HG02763 (cell line): ENCODE measurements around the gene CYP8B1.

Source experiments
- ATAC-seq: cut with Tn5 transposase; IDR thresholded peaks from one replicate; pipeline ENCODE4 v1.9.1; 2021; ENCODE audit warnings: mild to moderate bottlenecking, moderate library complexity; ENCODE audit not compliant: unreplicated experiment

CYP8B1 gene

GRCh38 chr3:42875325-42876151 is at the start of gene CYP8B1:
Gene CYP8B1 (minus strand): TSS chr3:42875879. CDS start chr3:42875816, 63 bp downstream.
- ATAC-seq, result no peak

- ATAC-seq, result no peak
Observed at GRCh38 chr3:42923606-42924005, 47.9 kb upstream of the CYP8B1 start.

GRCh38 chr3:42914771-42915515 is 39.3 kb upstream of the CYP8B1 start:
- ATAC-seq, result no peak

GRCh38 chr3:42911551-42911950 is 35.9 kb upstream of the CYP8B1 start:
- no peak for ATAC-seq

- ATAC-seq, result no peak
Observed at GRCh38 chr3:42908675-42909074, 33.0 kb upstream of the CYP8B1 start.

- ATAC-seq, result no peak
Observed at GRCh38 chr3:42906848-42907183, 31.1 kb upstream of the CYP8B1 start.

GRCh38 chr3:42906070-42906847 is 30.6 kb upstream of the CYP8B1 start, which contains the start of gene ZNF662:
Gene ZNF662 (plus strand): TSS chr3:42906142. CDS start chr3:42908115, 1,973 bp downstream.
- no peak for ATAC-seq

GRCh38 chr3:42905740-42906069 is 30.0 kb upstream of the CYP8B1 start:
- no peak for ATAC-seq

- no peak for ATAC-seq
Observed at GRCh38 chr3:42904076-42904475, 28.4 kb upstream of the CYP8B1 start.

GRCh38 chr3:42902257-42902656 is 26.6 kb upstream of the CYP8B1 start:
- no peak for ATAC-seq

- no peak for ATAC-seq
Observed at GRCh38 chr3:42901073-42901415, 25.4 kb upstream of the CYP8B1 start.

GRCh38 chr3:42900226-42901072 is 24.8 kb upstream of the CYP8B1 start:
- no peak for ATAC-seq

- no peak for ATAC-seq
Observed at GRCh38 chr3:42898896-42899675, 23.4 kb upstream of the CYP8B1 start.

- ATAC-seq, result no peak
Observed at GRCh38 chr3:42895580-42895868, 19.8 kb upstream of the CYP8B1 start.

GRCh38 chr3:42894698-42895579 is 19.3 kb upstream of the CYP8B1 start:
- no peak for ATAC-seq

- ATAC-seq, result no peak
Observed at GRCh38 chr3:42892807-42893206, 17.1 kb upstream of the CYP8B1 start.

- no peak for ATAC-seq
Observed at GRCh38 chr3:42892169-42892568, 16.5 kb upstream of the CYP8B1 start.

GRCh38 chr3:42891042-42891441 is 15.4 kb upstream of the CYP8B1 start:
- no peak for ATAC-seq

- no peak for ATAC-seq
Observed at GRCh38 chr3:42887084-42887483, 11.4 kb upstream of the CYP8B1 start.
